GM12878 (cell line): Measurements from ENCODE around the gene ANKRD44. TPM values are rescaled to one million over a fixed set of nuclear protein-coding genes. Genes with fewer than 3 reads are reported as not detected.

Experiments
- ATAC-seq: fragments of 200-7000 bp; cut with Tn5 transposase; 3 replicates; pipeline ENCODE4 v1.9.1; 2020; ENCODE audit warnings: mild to moderate bottlenecking, moderate library complexity
- BruUV-seq: library from RNA; stranded (reverse); fragments of 400-500 nt; replicated peaks from 2 replicates; lab custom pipeline; 2021; lab: Mats Ljungman, UMichigan
- CTCF ChIA-PET: fragments of 300-600 bp; sonication (Branson Sonifier 250); formaldehyde crosslinking; extraction: SDS; loops from one replicate; lab custom pipeline; 2021; ENCODE audit warnings: inconsistent platforms; lab: Yijun Ruan, JAX
- POLR2A ChIA-PET: fragments of 350-600 bp; formaldehyde crosslinking; extraction: SDS; loops from one replicate; lab custom pipeline; 2021; ENCODE audit warnings: inconsistent platforms; lab: Charles Lee
- RAD21 ChIA-PET: fragments of 300-600 bp; sonication (Branson Sonifier 250); formaldehyde crosslinking; loops from one replicate; lab custom pipeline; 2023; ENCODE audit warnings: antibody characterized with exemption; ENCODE audit not compliant: unreplicated experiment; lab: Charles Lee
- SMC1A ChIA-PET: fragments of 300-600 bp; sonication (Branson Sonifier 250); formaldehyde crosslinking; loops from one replicate; lab custom pipeline; 2023; ENCODE audit not compliant: unreplicated experiment, uncharacterized antibody; lab: Charles Lee
- DNase-seq: peaks from one replicate; pipeline ENCODE4 v3.0.0-alpha.2; 2011; ENCODE audit warnings: low read depth, low spot score
- FAIRE-seq: peaks from 3 replicates; lab custom pipeline; 2011; peaks lifted over from hg19 to GRCh38; lab: Jason Lieb, UNC
- H2AFZ ChIP-seq: 2 replicates; pipeline ENCODE4 v1.6.0; 2011; ENCODE audit warnings: low read depth, low read length, control low read depth; ENCODE audit not compliant: control insufficient read depth
- H3K27ac ChIP-seq: 2 replicates; pipeline ENCODE4 v1.5.1; 2011; ENCODE audit warnings: control low read depth; ENCODE audit not compliant: control insufficient read depth, insufficient read depth
- H3K27me3 ChIP-seq, 2 experiments: replicated peaks in 1 of 2; 2 replicates each; pipeline versions ENCODE4 v1.6.0 to v1.6.1; 2011; ENCODE audit warnings: low read length in 1 of 2; ENCODE audit not compliant: control insufficient read depth in 2 of 2, insufficient read depth in 2 of 2
- H3K36me3 ChIP-seq, 2 experiments: 2 replicates each; pipeline ENCODE4 v1.5.1; 2011; ENCODE audit warnings: low read length in 1 of 2; ENCODE audit not compliant: control insufficient read depth in 2 of 2, insufficient read depth in 2 of 2
- H3K4me1 ChIP-seq: 2 replicates; pipeline ENCODE4 v1.6.1; 2011; ENCODE audit warnings: mild to moderate bottlenecking, low read length, moderate library complexity, mixed read lengths; ENCODE audit not compliant: control insufficient read depth, insufficient read depth
- H3K4me2 ChIP-seq: 2 replicates; pipeline ENCODE4 v1.6.0; 2011; ENCODE audit warnings: control low read depth; ENCODE audit not compliant: control insufficient read depth, insufficient read depth
- H3K4me3 ChIP-seq: fragments of 200-600 bp; sonication (generic); 2 replicates; pipeline ENCODE4 v1.5.1; 2016
- H3K79me2 ChIP-seq: 2 replicates; pipeline ENCODE4 v1.6.0; 2011; ENCODE audit warnings: low read length; ENCODE audit not compliant: control insufficient read depth, insufficient read depth
- H3K9ac ChIP-seq: 2 replicates; pipeline ENCODE4 v1.8.0; 2011; ENCODE audit warnings: low read length, control low read depth, mixed read lengths; ENCODE audit not compliant: control insufficient read depth, insufficient read depth
- H3K9me3 ChIP-seq: replicated peaks from 3 replicates; pipeline ENCODE4 v1.5.1; 2011; ENCODE audit warnings: mild to moderate bottlenecking, low read length; ENCODE audit not compliant: control insufficient read depth, insufficient read depth
- H4K20me1 ChIP-seq: 2 replicates; pipeline ENCODE4 v1.6.0; 2011; ENCODE audit not compliant: control insufficient read depth, insufficient read depth
- ATF7 ChIP-seq: fragments of 450-650 bp; IDR thresholded peaks from 2 replicates; pipeline ENCODE4 v1.6.1; 2016; ENCODE audit warnings: low read depth, mild to moderate bottlenecking
- CHD1 ChIP-seq: IDR thresholded peaks from 2 replicates; pipeline ENCODE4 v1.6.1; 2012; ENCODE audit warnings: low read depth, low read length, improper control_type of control experiment
- ESRRA ChIP-seq: IDR thresholded peaks from 2 replicates; pipeline ENCODE4 v1.6.1; 2012; ENCODE audit warnings: mild to moderate bottlenecking, low read length, improper control_type of control experiment
- KAT2A ChIP-seq: conservative IDR thresholded peaks from 2 replicates; pipeline ENCODE4 v1.6.1; 2011; ENCODE audit warnings: low read depth, low read length; ENCODE audit not compliant: control insufficient read depth
- NR2C2 ChIP-seq: IDR thresholded peaks from 2 replicates; pipeline ENCODE4 v1.6.1; 2011; ENCODE audit warnings: borderline replicate concordance, low read depth; ENCODE audit not compliant: control insufficient read depth, insufficient read length
- POLR2AphosphoS2 ChIP-seq: IDR thresholded peaks from 2 replicates; pipeline ENCODE4 v1.6.1; 2011; ENCODE audit warnings: low read depth, mild to moderate bottlenecking, low read length, improper control_type of control experiment, moderate library complexity
- RAD21 ChIP-seq: IDR thresholded peaks from 2 replicates; pipeline ENCODE4 v1.6.1; 2011; ENCODE audit warnings: mild to moderate bottlenecking, low read depth, low read length, moderate library complexity; ENCODE audit not compliant: insufficient read depth
- RBBP5 ChIP-seq: fragments of 200-600 bp; sonication (generic); conservative IDR thresholded peaks from 2 replicates; pipeline ENCODE4 v1.6.1; 2016
- SIN3A ChIP-seq: IDR thresholded peaks from 2 replicates; pipeline ENCODE4 v1.6.1; 2012; ENCODE audit warnings: low read depth, low read length, improper control_type of control experiment
- SPI1 ChIP-seq: IDR thresholded peaks from 2 replicates; pipeline ENCODE4 v1.6.1; 2011; ENCODE audit warnings: low read depth, mild to moderate bottlenecking, low read length, moderate library complexity, borderline replicate concordance; ENCODE audit not compliant: insufficient read depth
- SUPT20H ChIP-seq: IDR thresholded peaks from 2 replicates; pipeline ENCODE4 v1.6.1; 2011; ENCODE audit warnings: low read depth, mild to moderate bottlenecking, low read length, moderate library complexity, borderline replicate concordance; ENCODE audit not compliant: control insufficient read depth
- YY1 ChIP-seq: IDR thresholded peaks from 2 replicates; pipeline ENCODE4 v1.6.1; 2011; ENCODE audit warnings: low read depth, mild to moderate bottlenecking, low read length
- ZNF207 ChIP-seq: fragments of 450-650 bp; IDR thresholded peaks from 2 replicates; pipeline ENCODE4 v1.6.1; 2014; ENCODE audit warnings: antibody characterized with exemption, mild to moderate bottlenecking, borderline replicate concordance
- WGBS: methylation state at CpG from one replicate; pipeline ENCODE4 v1.1.6; 2016; ENCODE audit warnings: low lambda C conversion rate; ENCODE audit not compliant: insufficient replicate concordance, insufficient coverage; ENCODE audit errors: missing lambda C conversion rate; 5-methylcytosine and 5-hydroxymethylcytosine counted together
- in situ Hi-C: fragments of 300-500 bp; cut with MboI; formaldehyde crosslinking; loops from 9 replicates; pipeline ENCODE4 v1.14.3; 2018; ENCODE audit warnings: mixed read lengths
- intact Hi-C: fragments of 100-400 bp; cut with micrococcal nuclease; formaldehyde crosslinking; loops from one replicate; pipeline ENCODE4 v1.14.2; 2022; ENCODE audit not compliant: unreplicated experiment
- polyA plus RNA-seq, 11 experiments: library from polyadenylated mRNA; depleted of rRNA in 4 of 11; unstranded in 6 of 11; stranded (reverse) in 5 of 11; fragments of >200 nt; fragmentation: Nextera tagmentation in 4 of 11; fragmentation: Illumina TruSeq in 1 of 11; extraction: Ambion mirVana in 4 of 11; extraction: Trizol in 1 of 11; gene quantifications; 1 replicate in 1 of 11; 2 replicates in 10 of 11; pipeline versions ENCODE4 v1.2.1 to v1.2.3, GENCODE V29; 2011 to 2016; ENCODE audit warnings: inconsistent platforms in 2 of 11, missing spikeins in 2 of 11, low read depth in 1 of 11
- total RNA-seq, 4 experiments: library from RNA; depleted of rRNA in 3 of 4; stranded (reverse); fragments of >200 nt in 3 of 4; fragmentation: Illumina TruSeq in 1 of 4; extraction: Trizol in 1 of 4; gene quantifications; 2 replicates each; pipeline versions ENCODE4 v1.2.1 to v1.2.3, GENCODE V29; 2013 to 2021
- TF ChIP-seq, protein P1 (sequence below): fragments of 450-650 bp; IDR thresholded peaks from 2 replicates; pipeline ENCODE4 v1.6.1; 2016; ENCODE audit warnings: mild to moderate bottlenecking

ANKRD44 gene
- total and polyA plus RNA-seq, 10 of the 15 experiments (the other 5 are each of a cell fraction or from before 2014, with no cell fraction given), result 19.1 to 99.1 (median 59.6) TPM

DNA sequence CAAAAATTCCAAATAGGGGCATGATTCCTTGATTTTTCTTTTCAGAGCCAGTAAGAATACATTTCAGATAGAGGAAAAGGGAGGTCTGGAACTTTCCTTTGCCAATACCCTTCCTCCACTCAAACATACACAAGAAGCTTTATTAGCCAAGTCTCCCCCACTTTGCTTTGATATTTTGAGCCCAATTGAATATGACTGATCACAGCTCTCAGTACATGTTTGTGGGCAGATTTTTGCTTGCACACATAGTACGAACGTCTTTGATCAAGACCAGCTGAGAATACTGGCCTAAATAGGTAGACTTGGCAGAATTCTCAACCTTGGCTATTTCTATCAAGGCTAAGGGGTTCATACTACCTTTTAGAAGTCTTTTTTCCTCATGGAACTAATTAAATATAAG lies 235.3 kb downstream of the ANKRD44 start:
- SMC1A ChIA-PET, result interaction anchor here (0.6 to 1.8 kb wide), 2 partner anchors 47 to 93 kb away, joined by 3 to 8 read pairs; no protein-coding TSS in a partner anchor
- H3K4me2 ChIP-seq, result no peak overlapping the region
- no peak for FAIRE-seq
- H2AFZ ChIP-seq, result no peak overlapping the region
- H3K9me3 ChIP-seq, result no peaks in the 10 kb centered on the region; the same call in 2 of the 3 replicates
- CTCF ChIA-PET, result interaction anchor here (0.7 to 2.2 kb wide), 9 partner anchors 11 to 305 kb away, joined by 3 to 10 read pairs (median 4); no protein-coding TSS in a partner anchor
- H3K4me3 ChIP-seq, result no peak overlapping the region
- TF ChIP-seq, protein P1, sequence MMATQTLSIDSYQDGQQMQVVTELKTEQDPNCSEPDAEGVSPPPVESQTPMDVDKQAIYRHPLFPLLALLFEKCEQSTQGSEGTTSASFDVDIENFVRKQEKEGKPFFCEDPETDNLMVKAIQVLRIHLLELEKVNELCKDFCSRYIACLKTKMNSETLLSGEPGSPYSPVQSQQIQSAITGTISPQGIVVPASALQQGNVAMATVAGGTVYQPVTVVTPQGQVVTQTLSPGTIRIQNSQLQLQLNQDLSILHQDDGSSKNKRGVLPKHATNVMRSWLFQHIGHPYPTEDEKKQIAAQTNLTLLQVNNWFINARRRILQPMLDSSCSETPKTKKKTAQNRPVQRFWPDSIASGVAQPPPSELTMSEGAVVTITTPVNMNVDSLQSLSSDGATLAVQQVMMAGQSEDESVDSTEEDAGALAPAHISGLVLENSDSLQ, result no peak
- TF ChIP-seq POLR2AphosphoS2 (no peak), ESRRA (no peak), YY1 (no peak), ATF7 (no peak), RAD21 (no peak), NR2C2 (no peak), RBBP5 (no peak), SPI1 (no peak), SUPT20H (no peak), SIN3A (no peak), CHD1 (no peak), ZNF207 (no peak), KAT2A (no peak)
- TF ChIP-seq, all 136 proteins: peak for 0
- Histone ChIP-seq H3K27me3 (no peaks in the 10 kb centered on the region), H3K9ac (no peak overlapping the region), H3K79me2 (no peaks in the 10 kb centered on the region), H3K36me3 (peaks cover 3 to 11% of the 10 kb centered on the region in 2 experiments), H3K4me1 (peaks cover 3% of the 10 kb centered on the region; the same call in 1 of the 2 replicates), H3K27ac (no peak overlapping the region), H4K20me1 (no peaks in the 10 kb centered on the region)
- BruUV-seq, result no TSS peak
- in situ Hi-C loops, result no loop called here
- ChIA-PET RAD21 (interaction anchor here (1.2 to 1.3 kb wide), 3 partner anchors 38 to 303 kb away, joined by 3 to 6 read pairs (median 3); no protein-coding TSS in a partner anchor), POLR2A (no interaction called here)
- ATAC-seq, result no peak
- DNase-seq, result no peak
- 100% methylated on average over 2 of the region's 2 CpGs for WGBS
- intact Hi-C loops, result no loop called here
